ENCODE results near the gene TTC32. TPM values are rescaled to one million over a fixed set of nuclear protein-coding genes. Genes with fewer than 3 reads are reported as not detected.

Gene TTC32
- polyA plus RNA-seq, 1 experiment = 6.6 TPM

DNA sequence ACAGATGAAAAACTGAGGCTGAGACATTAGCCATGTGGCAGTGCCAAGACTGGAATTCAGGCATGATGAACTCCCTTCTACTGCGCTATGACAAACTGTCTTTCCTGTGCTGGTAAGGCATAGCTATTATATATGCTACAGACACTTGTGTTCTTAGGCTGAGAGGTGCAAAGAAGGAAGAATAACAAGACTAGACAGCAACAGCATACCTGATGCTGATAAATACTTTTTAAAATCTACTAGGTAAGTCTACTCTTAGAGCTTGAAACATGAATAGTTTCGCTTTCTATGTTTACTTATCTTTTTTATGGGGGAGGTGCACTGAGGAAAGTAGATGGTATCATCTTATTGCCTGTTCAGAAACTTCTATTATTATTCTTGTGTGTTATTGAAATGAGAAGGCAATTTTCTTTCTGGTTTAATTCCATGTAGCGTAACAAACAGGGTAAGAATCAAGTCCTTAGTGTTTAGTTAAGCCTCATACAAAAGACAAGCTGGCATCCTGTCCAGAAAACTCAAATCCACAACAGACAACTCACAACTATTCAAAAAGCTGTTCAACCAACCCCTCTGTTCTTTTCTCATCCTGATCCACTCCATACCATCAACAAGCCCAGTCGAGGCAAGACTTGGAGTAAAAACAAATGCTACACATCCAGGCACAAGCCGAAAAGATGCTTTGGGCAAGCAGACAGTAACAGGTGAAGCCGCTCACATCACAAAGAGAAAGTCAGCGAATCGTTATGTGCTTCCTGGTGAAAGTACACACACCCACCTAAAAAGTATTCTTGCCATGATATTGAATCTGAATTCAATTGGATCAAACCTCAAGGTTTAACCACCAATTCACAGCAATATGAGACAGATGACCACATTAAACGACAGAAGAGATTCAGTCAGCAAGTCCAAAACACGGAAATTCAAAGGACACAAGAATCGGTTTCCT, 1.5 kb downstream of the TTC32 start:
- Histone ChIP-seq H3K9me3 (ENCODE audit: control insufficient read depth, insufficient read depth, low read length) (no peaks in the 10 kb centered on the region), H3K27ac (ENCODE audit: low read depth, low read length) (no peak overlapping the region), H3K4me3 (ENCODE audit: low read depth, low read length) (peak overlapping the region; percentile 76), H3K27me3 (ENCODE audit: control insufficient read depth, insufficient read depth, low read length) (no peaks in the 10 kb centered on the region)
- no peak for DNase-seq (ENCODE audit: low read depth, low spot score)
- TF ChIP-seq, protein P1, sequence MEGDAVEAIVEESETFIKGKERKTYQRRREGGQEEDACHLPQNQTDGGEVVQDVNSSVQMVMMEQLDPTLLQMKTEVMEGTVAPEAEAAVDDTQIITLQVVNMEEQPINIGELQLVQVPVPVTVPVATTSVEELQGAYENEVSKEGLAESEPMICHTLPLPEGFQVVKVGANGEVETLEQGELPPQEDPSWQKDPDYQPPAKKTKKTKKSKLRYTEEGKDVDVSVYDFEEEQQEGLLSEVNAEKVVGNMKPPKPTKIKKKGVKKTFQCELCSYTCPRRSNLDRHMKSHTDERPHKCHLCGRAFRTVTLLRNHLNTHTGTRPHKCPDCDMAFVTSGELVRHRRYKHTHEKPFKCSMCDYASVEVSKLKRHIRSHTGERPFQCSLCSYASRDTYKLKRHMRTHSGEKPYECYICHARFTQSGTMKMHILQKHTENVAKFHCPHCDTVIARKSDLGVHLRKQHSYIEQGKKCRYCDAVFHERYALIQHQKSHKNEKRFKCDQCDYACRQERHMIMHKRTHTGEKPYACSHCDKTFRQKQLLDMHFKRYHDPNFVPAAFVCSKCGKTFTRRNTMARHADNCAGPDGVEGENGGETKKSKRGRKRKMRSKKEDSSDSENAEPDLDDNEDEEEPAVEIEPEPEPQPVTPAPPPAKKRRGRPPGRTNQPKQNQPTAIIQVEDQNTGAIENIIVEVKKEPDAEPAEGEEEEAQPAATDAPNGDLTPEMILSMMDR (IDR thresholded peaks at IDR 0.05; ENCODE audit: low read depth, low read length) = no peak
- ChIA-PET POLR2A (no interaction called here), CTCF (interaction anchor here (1.0 kb wide), 1 partner anchor 207 kb away, joined by 3 read pairs; no protein-coding TSS in a partner anchor)

DNA sequence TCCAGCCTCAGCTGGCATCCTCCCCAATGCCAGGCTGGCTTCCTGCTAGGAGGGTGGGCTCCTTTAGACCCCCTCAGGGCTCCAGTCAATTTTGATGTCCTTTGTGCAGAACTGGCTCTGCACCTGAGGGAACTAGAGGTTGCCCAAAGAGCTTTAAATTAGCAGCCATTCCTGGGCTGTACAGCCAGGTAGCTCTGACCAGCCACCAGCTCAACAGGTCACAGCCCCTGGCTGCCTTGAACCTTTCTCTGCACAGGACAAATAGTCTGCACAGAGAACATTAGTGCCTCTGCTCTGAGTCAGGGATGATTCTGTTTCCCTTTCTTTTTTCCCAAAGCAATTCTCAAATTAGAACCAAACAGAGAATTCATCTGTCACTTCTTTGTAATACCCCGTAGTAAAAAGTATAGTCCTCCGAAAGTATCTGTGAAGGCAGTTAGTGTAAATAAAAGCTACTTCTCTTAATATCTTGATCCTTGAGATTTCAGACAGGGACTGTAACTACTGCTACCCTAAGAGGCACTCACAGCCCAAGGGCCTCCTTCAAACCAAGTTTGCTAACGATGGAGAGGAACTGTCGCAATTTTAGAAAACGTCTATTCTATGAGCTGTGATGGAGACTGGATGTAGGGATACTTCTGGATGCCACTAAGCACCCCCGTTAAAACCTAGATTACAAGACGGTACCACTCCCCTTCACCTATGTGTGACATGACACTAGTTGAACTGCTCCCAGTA, 3.0 kb downstream of the TTC32 start:
- Histone ChIP-seq H3K27me3 (ENCODE audit: control insufficient read depth, insufficient read depth, low read length) (no peaks in the 10 kb centered on the region), H3K27ac (ENCODE audit: low read depth, low read length) (no peak overlapping the region), H3K4me3 (ENCODE audit: low read depth, low read length) (peak overlapping the region; percentile 11), H3K9me3 (ENCODE audit: control insufficient read depth, insufficient read depth, low read length) (no peaks in the 10 kb centered on the region)
- ChIA-PET POLR2A (no interaction called here), CTCF (no interaction called here)
- no peak for DNase-seq (ENCODE audit: low read depth, low spot score)
- TF ChIP-seq, protein P1 (IDR thresholded peaks at IDR 0.05; ENCODE audit: low read depth, low read length) = no peak

DNA sequence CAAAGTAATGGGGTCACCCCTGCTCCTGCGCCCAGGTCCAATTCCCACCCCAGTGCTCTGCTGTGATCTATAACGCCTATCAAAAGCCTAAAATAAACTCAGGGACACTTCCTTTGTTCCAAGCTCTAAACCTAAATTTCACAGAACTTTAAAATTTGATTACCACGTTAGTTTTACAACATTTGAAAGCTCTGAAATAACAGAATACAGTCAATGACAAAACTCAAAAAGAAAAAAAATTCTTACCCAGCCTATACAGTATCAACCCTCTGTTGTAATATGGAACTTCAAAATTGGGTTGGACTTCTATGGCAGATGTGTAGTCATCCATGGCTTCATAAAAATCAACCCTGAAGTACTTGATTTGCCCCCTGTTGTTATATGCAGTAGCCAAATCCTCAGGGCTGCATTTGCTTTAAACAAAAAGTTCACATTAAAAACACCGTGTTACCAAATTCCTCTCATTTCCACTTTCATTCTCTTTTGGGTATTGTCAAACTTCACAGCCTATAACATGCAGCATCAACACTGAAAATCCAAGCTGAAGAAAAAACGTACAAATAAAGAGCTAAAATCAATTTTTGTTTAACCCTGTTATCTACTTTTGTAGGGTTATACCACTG, 4.0 kb downstream of the TTC32 start:
- CTCF ChIA-PET = interaction anchor here (1.0 kb wide), 1 partner anchor 393 kb away, joined by 6 read pairs; no protein-coding TSS in a partner anchor

DNA sequence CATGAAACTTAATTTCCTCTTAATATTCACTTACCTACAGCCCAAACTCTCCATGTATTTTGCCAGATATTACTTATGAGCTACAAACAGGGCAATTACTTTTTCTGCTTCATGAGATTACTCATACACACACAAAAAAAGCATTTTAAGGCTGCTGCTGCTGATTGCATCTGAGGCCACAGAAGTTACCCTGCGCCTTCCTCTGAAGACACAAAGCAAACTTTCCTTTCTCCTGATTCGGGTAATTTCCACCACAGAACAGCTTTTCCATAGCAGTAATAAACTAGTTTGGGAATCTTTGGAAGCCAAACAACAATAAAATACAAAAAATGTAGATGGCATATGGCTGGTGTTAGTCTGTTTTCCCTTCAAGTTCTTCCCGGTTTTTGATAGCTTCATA, 6.2 kb downstream of the TTC32 start:
- no peaks in the 10 kb centered on the region for H3K9me3 ChIP-seq (ENCODE audit: control insufficient read depth, insufficient read depth, low read length)
- no peaks in the 10 kb centered on the region for H3K27me3 ChIP-seq (ENCODE audit: control insufficient read depth, insufficient read depth, low read length)
- H3K27ac ChIP-seq (ENCODE audit: low read depth, low read length) = no peak overlapping the region
- ChIA-PET POLR2A (no interaction called here), CTCF (no interaction called here)
- H3K4me3 ChIP-seq (ENCODE audit: low read depth, low read length) = no peak overlapping the region
- TF ChIP-seq, protein P1 (IDR thresholded peaks at IDR 0.05; ENCODE audit: low read depth, low read length) = no peak
- DNase-seq (ENCODE audit: low read depth, low spot score) = no peak

More for the DNA sequence above, 4.0 kb downstream of the TTC32 start:
- DNase-seq (ENCODE audit: low read depth, low spot score) = no peak
- TF ChIP-seq, protein P1 (IDR thresholded peaks at IDR 0.05; ENCODE audit: low read depth, low read length) = no peak
- H3K27ac ChIP-seq (ENCODE audit: low read depth, low read length) = no peak overlapping the region
- H3K9me3 ChIP-seq (ENCODE audit: control insufficient read depth, insufficient read depth, low read length) = no peaks in the 10 kb centered on the region
- POLR2A ChIA-PET = no interaction called here
- H3K4me3 ChIP-seq (ENCODE audit: low read depth, low read length) = no peak overlapping the region
- no peaks in the 10 kb centered on the region for H3K27me3 ChIP-seq (ENCODE audit: control insufficient read depth, insufficient read depth, low read length)

Measured in AG04450 (cell line).